ENCODE results near the gene FAM131A. TPM values are rescaled to one million over a fixed set of nuclear protein-coding genes. Genes with fewer than 3 reads are reported as not detected.
A peak's percentile ranks its signal among the peaks of the same experiment; 100 is the strongest.

FAM131A gene
- total RNA-seq (2014; rRNA removed; shearing (Covaris generic)): 61.8 and 71.7 TPM in 2 replicates
- polyA plus RNA-seq (2015; cell fraction: cytosol; rRNA removed): 66.2 and 70.4 TPM in 2 replicates
- polyA plus RNA-seq (2015; cell fraction: nucleus; rRNA removed): 70.6 and 75.6 TPM in 2 replicates

GRCh38 chr3:184337399-184337714, at the start of gene FAM131A:
Gene FAM131A, plus strand, starts transcription at chr3:184337600. Its CDS starts 31 bp downstream, at chr3:184337631.
- DNase-seq (ENCODE audit: low read depth): no peak

- DNase-seq (ENCODE audit: low read depth): peak; percentile 75
These were observed 47.9 kb upstream of the FAM131A start for GRCh38 chr3:184289426-184289938.

GRCh38 chr3:184290331-184290730, 47.1 kb upstream of the FAM131A start:
- no peak for DNase-seq (ENCODE audit: low read depth)

GRCh38 chr3:184291044-184291737, 46.2 kb upstream of the FAM131A start:
- DNase-seq (ENCODE audit: low read depth): no peak

GRCh38 chr3:184291738-184292445, 45.5 kb upstream of the FAM131A start:
- no peak for DNase-seq (ENCODE audit: low read depth)

- no peak for DNase-seq (ENCODE audit: low read depth)
These were observed 41.6 kb upstream of the FAM131A start for GRCh38 chr3:184295771-184296170.

GRCh38 chr3:184296616-184297015, 40.8 kb upstream of the FAM131A start:
- DNase-seq (ENCODE audit: low read depth): no peak

GRCh38 chr3:184298759-184299487, 38.5 kb upstream of the FAM131A start, which contains the start of gene PSMD2:
Gene PSMD2, plus strand, starts transcription at chr3:184299241. Its CDS starts 26 bp downstream, at chr3:184299267.
- DNase-seq (ENCODE audit: low read depth): peak; percentile 92

- peak; percentile 44 for DNase-seq (ENCODE audit: low read depth)
These were observed 37.7 kb upstream of the FAM131A start for GRCh38 chr3:184299488-184300377.

- peak; percentile 87 for DNase-seq (ENCODE audit: low read depth)
These were observed 37.1 kb upstream of the FAM131A start for GRCh38 chr3:184300378-184300720.

- DNase-seq (ENCODE audit: low read depth): peak; percentile 26
These were observed 31.8 kb upstream of the FAM131A start for GRCh38 chr3:184305577-184305976.

GRCh38 chr3:184306341-184306972, 30.9 kb upstream of the FAM131A start:
- no peak for DNase-seq (ENCODE audit: low read depth)

GRCh38 chr3:184307915-184308314, 29.5 kb upstream of the FAM131A start:
- no peak for DNase-seq (ENCODE audit: low read depth)

GRCh38 chr3:184308744-184309143, 28.7 kb upstream of the FAM131A start:
- no peak for DNase-seq (ENCODE audit: low read depth)

GRCh38 chr3:184311633-184312032, 25.8 kb upstream of the FAM131A start:
- DNase-seq (ENCODE audit: low read depth): no peak

GRCh38 chr3:184314363-184314699, 23.1 kb upstream of the FAM131A start, which contains the start of gene EIF4G1:
Gene EIF4G1, plus strand, starts transcription at chr3:184314606. Its CDS starts 1,191 bp downstream, at chr3:184315797.
- peak; percentile 96 for DNase-seq (ENCODE audit: low read depth)

GRCh38 chr3:184314700-184315542, 22.5 kb upstream of the FAM131A start:
- peak; percentile 75 for DNase-seq (ENCODE audit: low read depth)

GRCh38 chr3:184315543-184315867, 21.9 kb upstream of the FAM131A start:
- DNase-seq (ENCODE audit: low read depth): no peak

GRCh38 chr3:184315871-184316661, 21.3 kb upstream of the FAM131A start:
- DNase-seq (ENCODE audit: low read depth): no peak
